ENCODE measurements around the gene NXNL1. TPM values are rescaled to one million over a fixed set of nuclear protein-coding genes. Genes with fewer than 3 reads are reported as not detected.

The NXNL1 gene
- total and polyA plus RNA-seq, 2 of the 13 experiments (the other 11 are each of a cell fraction or from before 2014, with no cell fraction given): not detected

DNA sequence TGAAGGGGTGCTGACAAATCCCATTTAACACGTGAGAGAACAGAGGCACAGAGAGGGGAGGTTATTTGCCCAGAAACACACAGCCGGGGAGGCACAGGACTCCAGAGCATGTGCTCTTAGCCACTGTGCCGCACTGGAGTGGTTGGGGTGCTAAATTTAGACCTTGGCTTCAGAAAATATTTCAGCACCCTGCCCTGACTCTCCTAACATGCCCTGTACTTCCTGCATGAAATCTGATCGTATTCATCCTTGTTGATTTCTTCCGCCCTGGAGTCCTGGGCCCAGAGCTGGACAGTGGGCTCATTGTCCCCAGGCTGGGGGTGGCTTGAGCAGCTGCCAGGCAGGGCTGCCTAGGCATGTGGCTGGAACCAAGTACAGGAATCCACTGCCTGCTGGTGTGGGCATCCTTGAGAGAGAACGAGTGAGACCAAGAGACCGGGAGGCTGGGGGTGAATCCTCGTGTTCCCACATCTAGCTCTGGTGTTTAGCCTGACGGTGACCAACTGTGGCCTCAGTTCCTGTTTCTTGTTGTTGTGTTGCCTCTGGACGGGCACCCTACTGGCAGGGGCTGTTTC lies 14.9 kb upstream of the NXNL1 start (continued):
- no peak for TF ChIP-seq KMT2A (CRISPR knock-in tag; IDR thresholded peaks at IDR 0.05)
- TF ChIP-seq ZNF430 (CRISPR knock-in tag; IDR thresholded peaks at IDR 0.05): 0 out of 2 replicates have a peak, but pooled peaks have one; percentile 51
- no peak for TF ChIP-seq ZNF556 (CRISPR knock-in tag; IDR thresholded peaks at IDR 0.05; ENCODE audit: borderline replicate concordance)
- TF ChIP-seq DMAP1 (CRISPR knock-in tag; IDR thresholded peaks at IDR 0.05): peak; percentile 41; the same call in 1 of the 2 replicates
- TF ChIP-seq, protein P1, sequence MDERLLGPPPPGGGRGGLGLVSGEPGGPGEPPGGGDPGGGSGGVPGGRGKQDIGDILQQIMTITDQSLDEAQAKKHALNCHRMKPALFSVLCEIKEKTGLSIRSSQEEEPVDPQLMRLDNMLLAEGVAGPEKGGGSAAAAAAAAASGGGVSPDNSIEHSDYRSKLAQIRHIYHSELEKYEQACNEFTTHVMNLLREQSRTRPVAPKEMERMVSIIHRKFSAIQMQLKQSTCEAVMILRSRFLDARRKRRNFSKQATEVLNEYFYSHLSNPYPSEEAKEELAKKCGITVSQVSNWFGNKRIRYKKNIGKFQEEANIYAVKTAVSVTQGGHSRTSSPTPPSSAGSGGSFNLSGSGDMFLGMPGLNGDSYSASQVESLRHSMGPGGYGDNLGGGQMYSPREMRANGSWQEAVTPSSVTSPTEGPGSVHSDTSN (CRISPR knock-in tag; IDR thresholded peaks at IDR 0.05): no peak
- TF ChIP-seq ETV5 (CRISPR knock-in tag; IDR thresholded peaks at IDR 0.05; ENCODE audit: borderline replicate concordance): peak; percentile 90
- no peak for TF ChIP-seq IRF1 (CRISPR knock-in tag; IDR thresholded peaks at IDR 0.05; ENCODE audit: low read depth)
- TF ChIP-seq ELF4 (CRISPR knock-in tag; IDR thresholded peaks at IDR 0.05; ENCODE audit: borderline replicate concordance): 0 out of 2 replicates have a peak, but pooled peaks have one; percentile 53
- no peak for TF ChIP-seq CBX5 (CRISPR knock-in tag; IDR thresholded peaks at IDR 0.05; ENCODE audit: borderline replicate concordance)
- TF ChIP-seq ZNF432 (CRISPR knock-in tag; IDR thresholded peaks at IDR 0.05; ENCODE audit: borderline replicate concordance): no peak
- no peak for TF ChIP-seq ZNF329 (CRISPR knock-in tag; IDR thresholded peaks at IDR 0.05; ENCODE audit: low read depth)
- TF ChIP-seq TP53 (CRISPR knock-in tag; conservative IDR thresholded peaks at IDR 0.05): no peak
- TF ChIP-seq, protein P2, sequence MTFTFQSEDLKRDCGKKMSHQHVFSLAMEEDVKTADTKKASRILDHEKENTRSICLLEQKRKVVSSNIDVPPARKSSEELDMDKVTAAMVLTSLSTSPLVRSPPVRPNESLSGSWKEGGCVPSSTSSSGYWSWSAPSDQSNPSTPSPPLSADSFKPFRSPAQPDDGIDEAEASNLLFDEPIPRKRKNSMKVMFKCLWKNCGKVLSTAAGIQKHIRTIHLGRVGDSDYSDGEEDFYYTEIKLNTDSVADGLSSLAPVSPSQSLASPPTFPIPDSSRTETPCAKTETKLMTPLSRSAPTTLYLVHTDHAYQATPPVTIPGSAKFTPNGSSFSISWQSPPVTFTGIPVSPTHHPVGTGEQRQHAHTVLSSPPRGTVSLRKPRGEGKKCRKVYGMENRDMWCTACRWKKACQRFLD (CRISPR knock-in tag; IDR thresholded peaks at IDR 0.05; ENCODE audit: borderline replicate concordance): no peak
- no peak for TF ChIP-seq ZNF564 (CRISPR knock-in tag; IDR thresholded peaks at IDR 0.05)
- TF ChIP-seq ZNF343 (CRISPR knock-in tag; IDR thresholded peaks at IDR 0.05): no peak
- no peak for TF ChIP-seq ATAD3A (CRISPR knock-in tag; IDR thresholded peaks at IDR 0.05)
- TF ChIP-seq KDM3A (CRISPR knock-in tag; IDR thresholded peaks at IDR 0.05; ENCODE audit: low read depth): no peak
- TF ChIP-seq SATB2 (CRISPR knock-in tag; IDR thresholded peaks at IDR 0.05): no peak
- TF ChIP-seq RAD51 (IDR thresholded peaks at IDR 0.05; ENCODE audit: borderline replicate concordance): no peak
- TF ChIP-seq KLF11 (CRISPR knock-in tag; IDR thresholded peaks at IDR 0.05): no peak
- TF ChIP-seq MYC (CRISPR knock-in tag; IDR thresholded peaks at IDR 0.05; ENCODE audit: borderline replicate concordance): peak; percentile 68; the same call in 1 of the 2 replicates
- no peak for TF ChIP-seq KLF13 (CRISPR knock-in tag; IDR thresholded peaks at IDR 0.05)
- peak; percentile 55 for TF ChIP-seq RXRB (CRISPR knock-in tag; IDR thresholded peaks at IDR 0.05; ENCODE audit: borderline replicate concordance)
- TF ChIP-seq MAX (IDR thresholded peaks at IDR 0.05): peak; percentile 78
- peak; percentile 35; the same call in 1 of the 2 replicates for TF ChIP-seq HMG20B (CRISPR knock-in tag; conservative IDR thresholded peaks at IDR 0.05)
- no peak for TF ChIP-seq HOMEZ (CRISPR knock-in tag; IDR thresholded peaks at IDR 0.05; ENCODE audit: low read depth)

Measured in HepG2 (cell line).